Mucosa of descending colon (tissue), 3 donors: ENCODE data around the gene SMPD3. TPM values are rescaled to one million over a fixed set of nuclear protein-coding genes. Genes with fewer than 3 reads are reported as not detected.
A peak's percentile ranks its signal among the peaks of the same experiment; 100 is the strongest.

Experiments used
- ATAC-seq: fragments of 200-7000 bp; cut with Tn5 transposase; one replicate; pipeline ENCODE4 v1.9.1; 2020; ENCODE audit warnings: mild to moderate bottlenecking, moderate library complexity
- DNase-seq, 3 donors: peaks; one replicate each; pipeline ENCODE4 v3.0.0-alpha.2; 2020
- H3K36me3 ChIP-seq: fragments of 200-600 bp; one replicate; pipeline ENCODE4 v1.8.0; 2021; ENCODE audit warnings: low read depth, mild to moderate bottlenecking
- H3K4me1 ChIP-seq: fragments of 200-600 bp; one replicate; pipeline ENCODE4 v1.8.0; 2021; ENCODE audit warnings: low read depth, mild to moderate bottlenecking
- H3K4me3 ChIP-seq: fragments of 200-600 bp; one replicate; pipeline ENCODE4 v1.8.0; 2021; ENCODE audit warnings: mild to moderate bottlenecking
- H3K9me3 ChIP-seq: fragments of 200-600 bp; one replicate; pipeline ENCODE4 v1.8.0; 2021; ENCODE audit warnings: mild to moderate bottlenecking
- CTCF ChIP-seq: fragments of 200-600 bp; IDR thresholded peaks from one replicate; pipeline ENCODE4 v1.8.0; 2022; ENCODE audit warnings: antibody characterized with exemption, mild to moderate bottlenecking
- intact Hi-C, 2 donors: fragments of 100-400 bp; cut with DNase I in 1 of 2; cut with micrococcal nuclease in 1 of 2; formaldehyde crosslinking; loops; one replicate each; pipeline versions ENCODE4 v1.11.0 to v1.11.1; 2022; cut with DNase I, micrococcal nuclease
- total RNA-seq, 3 donors: library from RNA; stranded (reverse); fragmentation: NEBNext Ultra II Directional in 2 of 3; extraction: Animal tissue kit (Norgen Biotek cat#: 25700) in 2 of 3; gene quantifications; one replicate each; pipeline versions ENCODE4 v1.2.1 to v1.2.4, GENCODE V29; 2021 to 2023
- donor health status: DM: no; HTN: no; CAD: no; lungs with moderate emphysema.
- donor health status: DM: no; HTN: no; CAD: no.
- donor health status: DM: no; HTN: yes; CAD: no.

The SMPD3 gene
- total RNA-seq, 3 donors from 2014 or later: 31.8 to 82.7 (median 62.3) TPM

GRCh38 chr16:68393333-68393732 lies 55.0 kb downstream of the SMPD3 start:
- DNase-seq (no peak), ATAC-seq (no peak)
- intact Hi-C loops: no loop called here
- Histone ChIP-seq H3K4me3 (no peak overlapping the region), H3K9me3 (no peaks in the 10 kb centered on the region), H3K4me1 (peaks cover 6% of the 10 kb centered on the region), H3K36me3 (no peaks in the 10 kb centered on the region)
- no peak for TF ChIP-seq CTCF

GRCh38 chr16:68389750-68390371 lies 58.4 kb downstream of the SMPD3 start:
- intact Hi-C loops: no loop called here
- no peak for TF ChIP-seq CTCF
- peak in 1 of 3 donors; percentile 10 for DNase-seq

GRCh38 chr16:68389006-68389405 lies 59.3 kb downstream of the SMPD3 start:
- TF ChIP-seq CTCF: no peak
- no peak overlapping the region for H3K4me3 ChIP-seq
- no peak for ATAC-seq
- peak in 1 of 3 donors; percentile 32 for DNase-seq
- H3K36me3 ChIP-seq: no peaks in the 10 kb centered on the region
- peaks cover 26% of the 10 kb centered on the region for H3K4me1 ChIP-seq
- no peaks in the 10 kb centered on the region for H3K9me3 ChIP-seq
- intact Hi-C loops: no loop called here

More at GRCh38 chr16:68389750-68390371, 58.4 kb downstream of the SMPD3 start:
- ATAC-seq: no peak
- no peak overlapping the region for H3K4me3 ChIP-seq
- peaks cover 18% of the 10 kb centered on the region for H3K4me1 ChIP-seq
- H3K9me3 ChIP-seq: no peaks in the 10 kb centered on the region
- H3K36me3 ChIP-seq: no peaks in the 10 kb centered on the region

GRCh38 chr16:68388124-68388523 lies 60.2 kb downstream of the SMPD3 start:
- ATAC-seq (no peak), DNase-seq (peak in 1 of 3 donors; percentile 35)
- TF ChIP-seq CTCF: no peak
- Histone ChIP-seq H3K4me1 (peaks cover 35% of the 10 kb centered on the region), H3K9me3 (no peaks in the 10 kb centered on the region), H3K36me3 (no peaks in the 10 kb centered on the region), H3K4me3 (no peak overlapping the region)
- intact Hi-C loops: no loop called here

- intact Hi-C loops: no loop called here
- ATAC-seq (peak; percentile 83), DNase-seq (peak; percentile 92 to 94 (median 92))
- TF ChIP-seq CTCF: no peak
- no peaks in the 10 kb centered on the region for H3K36me3 ChIP-seq
- no peak overlapping the region for H3K4me3 ChIP-seq
- no peaks in the 10 kb centered on the region for H3K9me3 ChIP-seq
- H3K4me1 ChIP-seq: peaks cover 43% of the 10 kb centered on the region
Observed at GRCh38 chr16:68387301-68387700, 61.0 kb downstream of the SMPD3 start.
